Forelimb muscle (tissue), 1 donor: Measurements from ENCODE around the gene COL19A1. TPM values are rescaled to one million over a fixed set of nuclear protein-coding genes. Genes with fewer than 3 reads are reported as not detected.

Experiments
- DNase-seq: peaks from one replicate; pipeline ENCODE4 v3.0.0-alpha.2; 2013; ENCODE audit warnings: low read depth
- polyA plus RNA-seq: library from polyadenylated mRNA; unstranded; fragments of 120-200 nt; gene quantifications from one replicate; pipeline ENCODE4 v1.2.1, GENCODE V29; 2013; ENCODE audit not compliant: insufficient read length

COL19A1 gene
- polyA plus RNA-seq, 1 donor: 3.3 TPM

- no peak for DNase-seq
Observed at GRCh38 chr6:70221715-70222438, 355.5 kb downstream of the COL19A1 start.

GRCh38 chr6:70222439-70222749 lies 356.0 kb downstream of the COL19A1 start:
- no peak for DNase-seq

- no peak for DNase-seq
Observed at GRCh38 chr6:70225055-70225454, 358.7 kb downstream of the COL19A1 start.

GRCh38 chr6:70231311-70231710 lies 365.0 kb downstream of the COL19A1 start:
- DNase-seq: no peak

GRCh38 chr6:70234561-70235236 lies 368.3 kb downstream of the COL19A1 start:
- no peak for DNase-seq

- DNase-seq: no peak
Observed at GRCh38 chr6:70236343-70236742, 370.0 kb downstream of the COL19A1 start.

- no peak for DNase-seq
Observed at GRCh38 chr6:70241031-70241430, 374.7 kb downstream of the COL19A1 start.

GRCh38 chr6:70241991-70242420 lies 375.6 kb downstream of the COL19A1 start:
- DNase-seq: no peak

GRCh38 chr6:70246118-70246517 lies 379.8 kb downstream of the COL19A1 start:
- no peak for DNase-seq

- no peak for DNase-seq
Observed at GRCh38 chr6:70252604-70253003, 386.2 kb downstream of the COL19A1 start.

- no peak for DNase-seq
Observed at GRCh38 chr6:70253923-70254322, 387.6 kb downstream of the COL19A1 start.

- DNase-seq: no peak
Observed at GRCh38 chr6:70254784-70255183, 388.4 kb downstream of the COL19A1 start.

GRCh38 chr6:70257768-70258273 lies 391.5 kb downstream of the COL19A1 start:
- DNase-seq: no peak

GRCh38 chr6:70258483-70258882 lies 392.1 kb downstream of the COL19A1 start:
- no peak for DNase-seq

Other genes starting within 250 kb of the COL19A1 start
- gene LMBRD1, start 69.5 kb upstream of the COL19A1 start, polyA plus RNA-seq: 32.0 TPM